Measurements from ENCODE around the gene PSAPL1. TPM values are rescaled to one million over a fixed set of nuclear protein-coding genes. Genes with fewer than 3 reads are reported as not detected.

The PSAPL1 gene
- total RNA-seq, 1 donor from 2014 or later, result not detected

GRCh38 chr4:7430368-7430964, 4.3 kb downstream of the PSAPL1 start:
- DNase-seq, result no peak

DNA sequence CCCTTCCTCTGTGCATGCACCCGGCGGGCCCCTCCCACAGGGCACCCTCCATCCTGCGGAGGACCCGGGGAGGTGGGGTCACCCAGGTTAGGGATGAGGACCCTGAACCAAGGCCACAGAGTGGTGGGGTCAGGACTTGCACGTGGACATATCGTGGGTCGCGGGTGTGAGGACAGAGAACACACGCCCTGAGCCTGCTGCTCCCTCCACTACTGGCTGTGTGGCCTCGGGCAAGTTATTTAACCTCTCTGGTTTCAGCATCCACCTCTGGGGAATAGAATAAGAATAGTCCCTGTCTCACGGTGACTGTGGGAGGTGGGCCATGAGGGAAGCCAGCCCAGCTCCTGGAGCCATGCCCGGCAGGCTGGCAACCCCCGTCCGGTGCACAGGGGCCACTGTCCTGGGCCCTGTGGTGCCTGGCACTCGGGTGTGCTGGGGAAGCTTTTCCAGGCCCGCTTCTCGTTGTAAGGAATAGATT, 5.1 kb downstream of the PSAPL1 start:
- DNase-seq, result no peak

- no peak for DNase-seq
These were observed 5.7 kb downstream of the PSAPL1 start for GRCh38 chr4:7429069-7429416.

DNA sequence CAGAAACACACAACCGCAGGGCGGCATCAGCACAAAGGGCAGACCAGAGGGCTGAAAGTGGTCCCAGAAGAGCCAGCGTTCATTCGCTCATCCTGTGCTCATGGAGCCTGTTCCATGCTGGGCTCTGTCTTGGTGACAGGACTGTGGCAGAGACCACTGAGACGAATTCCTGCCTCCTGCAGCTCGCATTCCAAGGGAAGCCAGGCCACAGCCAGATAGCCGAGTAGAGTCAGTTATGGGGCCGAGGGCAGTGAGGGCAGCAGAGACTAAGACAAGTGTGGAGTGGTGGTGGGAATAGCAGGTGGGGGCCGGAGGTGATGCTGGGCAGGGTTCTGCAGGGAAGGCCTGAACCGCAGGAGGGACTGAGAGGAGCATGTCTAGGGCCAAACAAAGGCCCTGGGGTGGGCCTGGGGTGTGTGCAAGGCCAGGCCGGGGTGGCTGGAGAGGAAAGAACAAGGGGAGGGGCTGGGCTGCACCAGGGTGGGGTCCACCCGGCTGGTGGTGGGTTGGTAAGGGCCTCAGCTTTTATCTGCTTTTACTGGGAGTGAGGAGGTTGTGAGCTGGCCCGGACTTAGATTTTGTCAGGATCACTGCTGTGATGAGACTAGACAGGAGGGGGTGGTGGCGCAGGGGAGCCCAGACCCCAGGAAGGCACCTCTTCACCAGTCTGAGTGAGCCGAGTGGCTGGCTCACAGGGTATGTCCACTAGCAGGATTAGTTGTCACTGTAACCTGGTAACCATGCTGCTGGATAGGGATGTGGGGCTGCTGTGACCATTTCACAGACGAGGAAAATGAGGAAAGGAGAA, 6.3 kb downstream of the PSAPL1 start:
- DNase-seq, result no peak

DNA sequence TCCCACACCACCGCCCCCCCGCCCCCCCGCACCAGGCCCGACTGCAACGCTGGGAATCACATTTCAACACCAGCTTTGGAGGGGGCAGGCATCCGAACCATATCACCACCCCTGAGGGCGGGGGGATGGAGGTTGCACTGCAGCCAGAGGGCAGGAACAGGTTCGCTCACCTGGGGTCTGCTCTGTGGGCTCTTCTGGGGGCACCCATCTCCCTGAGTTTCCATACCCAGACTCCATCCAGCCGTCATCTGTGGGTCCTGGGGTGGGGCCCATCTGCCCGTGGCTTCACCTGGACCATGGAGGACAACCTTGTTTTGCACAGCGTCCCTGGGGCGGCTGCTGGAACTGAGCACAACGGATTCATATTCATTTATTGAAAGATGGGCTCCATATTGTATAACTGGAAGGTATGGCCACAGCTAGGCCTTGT, 6.9 kb downstream of the PSAPL1 start:
- DNase-seq, result no peak

- no peak for DNase-seq
These were observed 7.4 kb downstream of the PSAPL1 start for GRCh38 chr4:7427361-7427760.

DNA sequence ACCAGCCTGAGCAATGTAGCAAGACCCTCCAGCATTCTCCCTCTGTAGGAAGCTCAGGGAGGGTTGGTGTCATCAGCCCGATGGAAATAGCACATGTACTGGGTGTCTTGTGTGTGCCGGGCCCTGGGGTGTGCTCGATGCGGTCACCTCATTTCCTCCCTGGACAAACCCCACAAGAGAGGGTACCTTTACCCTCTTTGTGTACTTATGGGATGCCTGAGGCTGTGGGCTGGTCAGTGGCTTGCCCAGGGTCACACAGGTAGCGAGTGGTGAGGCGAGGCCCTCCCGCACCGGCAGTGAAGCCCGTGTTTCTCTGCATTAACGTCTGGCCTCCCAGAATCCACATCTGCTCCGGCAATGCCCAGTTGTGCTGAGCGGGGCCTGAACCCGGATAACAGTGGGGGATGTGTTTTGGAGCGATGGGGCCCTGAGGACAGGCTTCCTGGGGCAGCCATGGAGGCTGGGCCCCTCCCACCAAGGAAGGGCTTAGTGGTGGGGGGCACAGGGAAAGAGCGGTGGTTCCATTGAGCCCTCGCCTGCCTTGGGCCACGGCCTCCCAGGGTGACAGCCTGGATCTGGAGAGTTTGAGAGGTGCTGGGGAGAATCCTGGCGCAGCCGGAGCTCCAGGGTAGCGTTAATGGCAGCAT, 8.1 kb downstream of the PSAPL1 start:
- no peak for DNase-seq

GRCh38 chr4:7425591-7426468, 8.9 kb downstream of the PSAPL1 start:
- DNase-seq, result no peak

GRCh38 chr4:7425124-7425523, 9.6 kb downstream of the PSAPL1 start:
- DNase-seq, result no peak

GRCh38 chr4:7424553-7425111, 10.1 kb downstream of the PSAPL1 start:
- no peak for DNase-seq

DNA sequence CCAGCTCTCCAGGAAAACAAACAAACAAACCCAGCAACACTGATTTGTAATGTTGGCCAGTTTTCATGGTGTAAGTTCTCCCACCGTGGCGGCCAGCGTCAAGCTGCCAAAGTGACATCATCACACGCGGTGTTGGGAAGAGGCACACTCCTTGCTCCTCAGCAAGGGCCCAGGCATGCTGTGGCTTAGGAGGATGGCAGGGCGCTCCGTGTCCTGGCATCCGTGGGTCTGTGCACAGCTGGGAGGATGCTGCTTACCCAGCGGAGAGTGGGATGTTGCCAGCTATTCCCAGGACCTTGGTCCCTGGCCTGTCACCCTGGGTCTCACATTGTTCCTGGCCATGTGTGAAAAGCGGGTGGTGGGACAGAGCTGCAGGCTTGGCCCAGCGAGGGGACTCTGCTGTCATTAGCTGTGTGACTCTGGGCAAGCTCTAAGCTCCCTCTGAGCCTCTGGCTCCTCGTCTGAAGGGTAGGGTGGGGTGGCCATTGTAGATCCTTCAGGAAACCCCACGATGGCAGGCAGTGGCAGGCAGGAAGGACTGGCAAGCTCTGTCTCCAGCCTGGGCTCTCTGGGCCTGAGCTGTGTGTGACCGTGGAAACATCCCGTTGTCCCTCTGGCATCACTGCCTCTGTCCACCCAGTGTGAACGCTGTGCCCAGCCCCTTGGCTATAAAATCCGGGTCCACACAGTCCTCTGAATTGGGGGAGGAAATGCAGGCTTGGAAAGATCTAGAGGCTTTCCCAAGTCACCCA, 10.8 kb downstream of the PSAPL1 start:
- DNase-seq, result no peak

GRCh38 chr4:7423391-7423790, 11.3 kb downstream of the PSAPL1 start:
- DNase-seq, result no peak

- no peak for DNase-seq
These were observed 11.9 kb downstream of the PSAPL1 start for GRCh38 chr4:7422898-7423180.

GRCh38 chr4:7422151-7422897, 12.4 kb downstream of the PSAPL1 start:
- no peak for DNase-seq

DNA sequence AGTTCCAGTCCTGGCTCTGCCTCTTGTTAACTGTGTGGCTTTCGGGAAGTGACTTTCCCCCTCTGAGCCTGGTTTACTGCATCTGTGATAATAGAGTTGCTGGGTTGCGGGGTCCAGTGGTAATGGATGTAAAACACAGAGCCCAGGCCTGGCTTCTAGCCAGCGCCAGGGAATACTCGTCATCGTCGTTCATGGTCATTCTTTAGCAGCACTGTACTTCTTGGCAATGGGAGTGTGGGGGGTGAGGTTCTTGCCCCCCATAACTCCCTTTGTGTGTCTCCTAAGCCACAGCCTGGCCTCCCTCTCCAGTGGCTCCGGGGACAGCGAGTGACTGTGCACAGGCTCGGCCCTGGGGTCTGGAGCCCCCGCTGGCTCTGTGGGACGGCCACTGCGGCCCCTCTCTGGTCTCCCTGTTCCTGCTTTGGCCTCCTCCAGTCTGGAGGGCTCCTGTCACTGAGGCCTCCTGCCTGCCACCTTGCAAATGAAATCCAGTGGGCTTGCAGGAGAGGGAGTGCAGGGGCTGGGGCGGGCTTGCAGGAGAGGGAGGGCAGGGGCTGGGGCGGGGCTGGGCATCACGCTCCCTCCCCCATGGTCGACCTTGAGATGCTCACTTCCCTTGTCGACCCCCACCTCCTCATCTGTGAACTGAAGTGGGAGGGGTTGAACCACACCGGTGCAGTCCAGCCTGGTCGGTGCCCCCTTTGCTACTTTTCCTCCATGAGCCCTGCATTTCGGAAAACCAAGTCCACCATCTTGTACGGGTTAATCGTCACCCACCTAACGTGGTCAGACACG, 13.2 kb downstream of the PSAPL1 start:
- no peak for DNase-seq

DNA sequence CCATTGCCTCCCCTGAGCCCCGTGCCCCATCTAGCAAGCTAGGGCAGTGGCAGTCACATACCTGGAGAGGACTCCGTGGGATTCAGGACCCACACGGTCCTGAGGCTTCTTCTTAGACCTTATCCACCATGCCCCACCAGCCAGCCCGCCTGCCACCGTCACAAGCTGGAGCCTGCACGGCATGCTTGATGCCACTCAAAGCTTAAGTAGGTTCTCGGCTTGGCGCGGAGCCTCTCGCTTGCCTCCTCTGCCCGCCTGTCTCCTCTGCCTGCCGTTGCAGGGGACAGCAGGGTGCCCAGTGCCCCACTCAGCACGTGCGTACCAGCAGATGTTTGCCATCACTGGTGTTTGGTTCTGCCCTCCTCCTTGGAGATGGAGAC, 14.1 kb downstream of the PSAPL1 start:
- DNase-seq, result no peak

DNA sequence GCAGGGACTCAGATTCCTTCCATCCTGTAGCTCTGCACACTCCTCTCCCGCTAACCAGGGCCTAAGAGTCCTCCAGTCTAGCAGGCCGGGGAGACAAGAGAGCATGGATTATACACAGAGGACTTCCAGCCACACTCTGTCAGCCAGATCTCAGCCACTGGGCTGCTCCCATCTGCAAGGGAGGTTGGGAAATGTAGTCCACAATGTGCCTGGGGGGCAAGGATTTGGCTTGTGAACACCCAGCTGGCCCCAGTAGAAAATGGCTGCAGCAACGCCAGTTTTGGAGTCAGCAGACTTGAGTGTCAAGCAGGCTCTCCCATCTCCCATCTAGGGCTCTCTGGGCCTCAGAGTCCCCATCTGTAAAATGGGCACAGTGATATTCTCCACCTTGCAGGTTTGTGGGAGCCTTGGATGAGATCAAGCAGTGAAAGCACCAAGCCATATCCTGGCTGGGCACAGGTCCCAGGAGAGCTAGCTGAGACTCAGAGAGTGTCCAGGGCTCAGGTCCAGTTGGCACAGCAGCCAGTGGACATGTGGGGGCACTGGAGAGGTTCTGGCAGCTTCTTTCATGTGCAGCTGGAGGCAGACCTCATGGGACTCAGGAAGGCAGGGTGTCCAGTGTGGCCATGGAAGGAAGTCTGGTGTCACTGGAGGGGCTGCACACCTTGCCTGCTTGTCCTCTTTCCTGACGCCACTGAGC, 14.6 kb downstream of the PSAPL1 start:
- no peak for DNase-seq

DNA sequence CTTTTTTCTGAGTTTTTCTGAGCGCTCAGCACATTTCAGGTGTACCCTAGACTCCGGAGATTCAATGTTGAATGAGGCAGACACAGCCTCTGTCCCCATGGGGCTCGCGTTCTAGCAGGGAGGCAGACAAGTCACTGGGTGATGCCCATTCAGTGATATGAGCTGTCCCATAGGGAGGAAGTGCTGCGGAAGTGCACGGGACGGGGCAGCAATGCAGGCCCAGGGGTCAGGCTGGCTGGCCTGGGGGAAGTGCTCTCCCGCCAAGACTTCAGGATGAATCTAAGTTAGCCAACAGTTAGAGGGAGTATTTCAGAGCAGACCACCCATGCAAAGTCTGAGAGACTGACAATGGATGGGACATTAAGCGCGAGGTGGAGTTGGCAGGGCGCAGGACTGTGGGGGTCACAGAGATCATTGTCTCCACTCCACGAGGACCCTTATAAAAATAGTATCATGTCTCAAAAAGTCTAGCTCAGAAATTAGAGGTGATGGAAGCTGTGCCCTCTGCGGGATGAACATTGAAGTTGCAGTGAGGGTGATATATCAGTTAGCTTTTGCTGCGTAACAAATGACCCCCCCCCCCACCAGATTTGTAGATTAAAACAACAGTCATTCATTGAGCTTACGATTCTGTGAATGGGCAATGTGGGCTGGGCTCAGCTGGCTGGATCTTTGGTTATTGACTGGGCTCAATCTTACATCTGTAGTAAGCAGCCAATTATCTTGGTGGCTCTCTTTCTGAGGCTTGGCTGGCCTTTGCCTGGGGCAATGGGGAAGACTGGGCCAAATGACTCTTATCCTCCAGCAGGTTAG, 16.4 kb downstream of the PSAPL1 start:
- no peak for DNase-seq

GRCh38 chr4:7417639-7418038, 17.1 kb downstream of the PSAPL1 start:
- DNase-seq, result no peak

Data from dermis blood vessel endothelial cell (primary cell).